ENCODE measurements around the gene GLB1L3.

The GLB1L3 gene

DNA sequence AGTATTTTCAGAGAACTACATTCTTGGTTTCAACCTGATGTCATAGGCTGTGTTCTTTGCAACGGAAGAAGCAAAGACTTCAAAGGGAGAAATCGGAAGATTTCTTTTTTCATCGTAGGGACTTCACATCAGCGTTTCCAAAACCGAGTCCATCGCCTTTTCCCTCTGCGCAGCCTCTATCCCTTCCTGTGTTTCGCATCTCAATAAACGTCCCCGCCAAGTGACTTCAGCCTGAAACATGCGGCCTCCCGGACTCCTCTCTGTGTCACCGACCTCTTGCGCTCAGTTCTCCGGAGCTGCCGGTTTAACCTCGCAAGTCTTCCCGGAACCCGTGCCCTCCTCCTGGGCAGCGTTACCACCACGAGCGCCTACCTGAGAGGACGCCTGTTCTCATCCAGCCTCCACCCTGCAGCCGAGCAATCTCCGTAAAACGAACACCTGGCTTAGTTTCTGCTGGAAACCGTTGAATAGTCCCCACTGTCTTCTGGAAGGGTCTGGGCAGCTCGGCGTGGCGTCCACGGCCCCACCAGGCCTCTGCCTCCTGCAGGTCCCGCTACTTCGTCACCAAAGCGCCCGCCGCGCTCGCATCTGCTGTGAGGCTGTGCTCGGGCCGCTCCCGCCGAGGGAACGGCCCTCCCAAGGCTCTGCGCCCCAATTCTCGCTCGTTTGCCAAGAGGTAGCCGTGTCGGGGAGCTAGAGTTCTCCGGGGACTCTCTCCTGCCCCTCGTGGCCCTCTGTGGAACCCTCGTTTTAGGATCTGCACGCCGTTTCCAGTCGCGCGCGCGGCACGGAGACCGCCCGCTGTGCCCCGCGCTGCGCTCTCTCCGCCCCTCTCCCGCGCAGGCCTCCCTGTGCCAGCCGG is at the start of gene GLB1L3:
Gene GLB1L3 (plus strand): TSS at position 846 of the 862 bp plus-strand sequence. CDS start 362 bp downstream, outside the sequence.
- peak; percentile 84 for DNase-seq

DNA sequence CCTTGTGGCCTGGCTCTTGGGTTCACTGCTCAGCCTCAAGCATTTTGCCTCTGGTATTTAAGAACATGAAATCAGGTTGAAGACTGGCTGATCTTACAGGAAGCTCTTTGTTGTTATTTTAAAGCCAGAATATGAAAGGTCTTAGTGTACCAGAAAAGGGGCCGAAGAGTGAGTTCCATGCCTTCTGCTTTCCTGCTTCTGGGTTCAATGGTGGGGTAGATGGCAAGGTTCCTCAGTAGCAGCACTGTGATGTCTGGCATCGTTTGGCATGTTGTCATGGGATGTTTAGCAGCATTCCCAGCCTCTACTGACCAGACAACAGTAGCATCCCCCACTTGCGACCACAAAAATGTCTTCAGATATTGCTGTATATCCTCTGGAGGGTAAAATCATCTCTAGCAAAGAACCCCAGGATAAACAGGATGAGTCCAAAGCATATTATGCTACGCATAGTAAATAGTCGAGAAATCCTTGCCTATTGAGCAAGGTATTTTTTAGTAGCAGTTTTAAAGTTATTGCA is 49.3 kb upstream of the GLB1L3 start:
- DNase-seq: no peak

DNA sequence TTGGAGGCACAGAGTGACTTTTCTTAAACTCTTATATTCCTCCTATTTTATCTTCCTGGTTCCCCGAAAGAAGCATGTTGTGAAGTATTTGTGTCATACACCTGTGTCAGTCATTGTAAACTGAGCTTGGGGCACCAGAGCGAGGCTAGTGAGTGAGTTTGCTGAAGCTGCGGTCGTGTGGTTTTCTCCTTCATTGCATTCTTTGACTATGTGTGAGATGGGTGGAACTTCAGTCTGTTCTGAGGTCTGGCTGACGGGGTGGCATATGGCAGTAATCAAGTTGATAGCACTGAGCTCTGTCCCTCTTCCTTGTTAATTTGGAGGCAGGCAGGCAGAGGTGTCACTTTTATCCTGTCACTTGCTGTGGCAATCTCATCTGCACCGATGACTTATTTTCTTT is 47.6 kb upstream of the GLB1L3 start:
- DNase-seq: peak; percentile 37

GRCh38 chr11:134229126-134229790 is 46.9 kb upstream of the GLB1L3 start:
- no peak for DNase-seq

GRCh38 chr11:134230339-134230738 is 45.8 kb upstream of the GLB1L3 start:
- DNase-seq: no peak

DNA sequence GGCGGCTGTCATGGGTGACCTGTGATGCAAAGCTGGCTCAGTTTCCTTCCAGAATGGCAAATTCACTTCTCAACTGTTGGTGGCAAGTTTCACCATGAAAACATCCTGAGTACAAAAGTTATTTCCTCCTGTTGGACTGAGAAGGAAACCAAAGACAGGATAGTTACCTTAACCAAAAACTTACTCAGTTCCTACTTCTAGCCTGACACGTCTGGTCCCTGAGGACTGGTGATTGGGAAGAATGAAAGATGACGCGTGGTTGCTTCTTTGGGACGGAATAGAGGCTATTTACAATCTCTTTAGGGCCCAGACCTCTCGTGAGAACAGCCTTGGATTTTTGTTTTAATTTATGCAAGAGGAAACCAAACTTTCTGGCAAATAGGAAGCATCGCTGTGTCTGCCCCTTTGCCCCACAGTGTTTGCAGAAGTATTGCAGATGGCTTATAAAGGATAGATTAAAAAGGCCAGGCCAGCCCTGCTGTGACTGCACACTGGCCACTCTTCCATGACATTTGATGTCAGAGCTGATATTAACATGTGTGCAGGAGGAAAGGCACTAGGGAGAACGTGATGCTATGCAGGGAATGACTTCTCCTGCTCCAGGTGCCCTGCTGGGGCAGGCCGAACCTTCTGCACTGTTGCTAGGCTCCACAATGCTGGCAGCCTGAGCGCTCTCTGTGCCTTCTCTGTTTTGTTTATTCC is 44.1 kb upstream of the GLB1L3 start:
- no peak for DNase-seq

GRCh38 chr11:134233729-134234179 is 42.4 kb upstream of the GLB1L3 start:
- no peak for DNase-seq

- no peak for DNase-seq
These were observed 40.8 kb upstream of the GLB1L3 start for GRCh38 chr11:134235399-134235798.

DNA sequence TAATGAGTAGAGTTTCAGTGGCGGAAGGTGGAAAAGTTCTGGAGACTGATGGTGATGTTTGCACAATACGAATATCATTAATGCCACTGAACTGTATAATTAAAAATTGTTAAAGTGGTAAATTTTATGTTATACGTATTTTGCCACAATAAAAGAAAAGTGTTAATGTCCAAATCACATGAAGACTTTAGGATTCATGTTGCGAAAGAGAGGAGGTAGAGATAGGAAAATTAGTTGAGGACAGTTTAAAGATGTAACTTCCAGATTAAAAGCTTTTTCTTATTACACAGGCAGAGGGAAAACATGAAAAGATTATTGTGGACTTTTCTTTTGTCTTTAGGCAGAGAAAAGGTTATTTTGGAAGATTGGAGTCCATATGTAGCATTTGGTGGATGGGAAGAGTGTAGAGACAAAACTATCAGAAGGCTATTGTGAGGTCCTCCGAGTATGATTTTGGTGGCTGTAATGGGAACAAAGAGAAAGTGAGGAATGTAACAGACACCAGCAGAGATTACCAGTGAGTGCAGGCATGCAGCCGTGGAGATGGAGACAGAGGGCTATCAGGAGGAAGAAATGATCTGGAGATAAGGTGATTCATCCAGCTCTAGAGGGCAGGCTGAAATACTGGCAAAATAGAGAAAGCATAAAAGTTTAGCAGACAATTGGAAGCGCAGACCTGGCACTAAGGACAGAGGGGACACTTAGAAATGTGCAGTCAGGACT is 39.2 kb upstream of the GLB1L3 start:
- DNase-seq: no peak

GRCh38 chr11:134237557-134237922 is 38.6 kb upstream of the GLB1L3 start:
- no peak for DNase-seq

GRCh38 chr11:134238956-134239355 is 37.2 kb upstream of the GLB1L3 start:
- no peak for DNase-seq

DNA sequence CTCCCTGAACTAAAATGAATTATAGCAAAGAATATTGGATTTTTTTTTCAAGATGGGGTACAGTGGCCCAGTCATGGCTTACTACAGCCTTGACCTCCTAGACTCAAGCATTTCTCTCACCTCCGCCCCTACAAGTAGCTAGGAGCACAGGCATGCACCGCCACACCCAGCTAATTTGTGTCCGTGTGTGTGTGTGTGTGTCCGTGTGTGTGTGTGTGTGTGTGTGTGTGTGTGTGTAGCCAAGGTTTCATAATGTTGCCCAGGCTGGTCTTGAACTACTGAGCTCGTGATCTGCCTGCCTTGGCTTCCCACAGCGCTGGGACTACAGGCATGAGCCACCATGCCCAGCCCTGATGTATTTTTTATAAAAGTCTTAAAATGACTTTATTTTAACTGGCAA is 35.6 kb upstream of the GLB1L3 start:
- no peak for DNase-seq

GRCh38 chr11:134242376-134242775 is 33.8 kb upstream of the GLB1L3 start:
- DNase-seq: no peak

- DNase-seq: no peak
These were observed 32.3 kb upstream of the GLB1L3 start for GRCh38 chr11:134243913-134244312.

DNA sequence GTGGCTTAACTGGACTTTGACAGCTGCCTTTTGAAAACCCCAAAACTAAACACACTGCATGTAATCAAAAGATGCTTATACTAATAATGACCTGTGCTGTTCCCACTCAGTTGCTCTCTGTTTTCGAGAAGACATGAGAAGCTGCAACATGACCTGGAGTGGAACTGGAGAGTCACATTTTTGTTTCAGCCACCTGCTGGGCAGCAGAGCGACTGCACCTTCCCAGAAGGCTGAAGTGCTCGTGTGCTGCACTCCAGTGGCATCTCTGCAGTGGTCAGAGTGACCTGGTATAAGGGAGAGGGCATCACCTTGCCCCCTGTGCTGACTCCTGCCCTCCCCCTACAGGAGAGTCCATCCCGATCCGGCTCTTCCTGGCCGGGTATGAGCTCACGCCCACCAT is 31.6 kb upstream of the GLB1L3 start:
- DNase-seq: no peak

DNA sequence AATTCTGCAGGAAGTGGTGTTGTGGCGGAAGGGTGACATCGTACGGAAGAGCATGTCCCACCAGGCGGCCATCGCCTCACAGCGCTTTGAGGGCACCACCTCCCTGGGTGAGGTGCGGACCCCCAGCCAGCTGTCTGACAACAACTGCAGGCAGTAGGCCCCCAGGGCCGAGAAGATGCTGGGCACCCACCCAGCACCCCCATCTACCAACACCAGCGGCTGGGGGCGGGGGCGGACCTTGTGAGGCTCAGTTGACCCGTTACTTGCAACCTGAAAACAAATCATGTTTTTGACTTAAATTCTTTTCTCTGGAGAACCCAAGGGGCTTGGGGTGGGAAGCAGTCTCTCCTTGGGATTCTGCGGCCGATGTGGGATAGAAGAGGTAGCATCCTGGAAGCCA is 30.7 kb upstream of the GLB1L3 start:
- no peak for DNase-seq

GRCh38 chr11:134246100-134246499 is 30.1 kb upstream of the GLB1L3 start:
- no peak for DNase-seq

- DNase-seq: no peak
These were observed 29.5 kb upstream of the GLB1L3 start for GRCh38 chr11:134246678-134247077.

DNA sequence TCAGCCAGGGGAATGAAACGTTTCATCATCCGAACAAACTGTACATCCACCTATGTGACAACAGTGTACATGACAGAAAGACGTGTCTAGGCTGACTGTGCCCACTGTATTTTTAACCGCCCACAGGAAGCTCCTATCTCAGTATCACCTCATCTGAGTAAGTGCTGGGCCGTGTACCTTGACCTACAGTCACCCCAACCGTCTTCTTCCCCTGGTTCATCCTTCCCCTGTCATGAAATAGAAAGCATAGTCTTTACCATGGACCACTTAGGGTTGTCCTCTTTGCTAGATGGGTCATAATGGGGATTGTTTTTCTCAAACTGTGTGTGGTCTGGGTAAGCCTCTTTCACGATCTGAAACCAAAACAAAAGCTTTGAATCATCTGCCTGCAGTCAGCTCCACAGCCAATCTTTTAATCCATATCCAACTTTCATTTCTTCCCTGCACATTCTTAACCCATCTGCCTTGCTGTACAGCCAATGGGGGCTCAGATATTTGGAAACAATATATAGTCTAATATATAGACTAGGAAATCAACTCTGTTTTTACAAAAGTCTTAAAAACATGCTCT is 27.2 kb upstream of the GLB1L3 start:
- DNase-seq: peak; percentile 41

DNA sequence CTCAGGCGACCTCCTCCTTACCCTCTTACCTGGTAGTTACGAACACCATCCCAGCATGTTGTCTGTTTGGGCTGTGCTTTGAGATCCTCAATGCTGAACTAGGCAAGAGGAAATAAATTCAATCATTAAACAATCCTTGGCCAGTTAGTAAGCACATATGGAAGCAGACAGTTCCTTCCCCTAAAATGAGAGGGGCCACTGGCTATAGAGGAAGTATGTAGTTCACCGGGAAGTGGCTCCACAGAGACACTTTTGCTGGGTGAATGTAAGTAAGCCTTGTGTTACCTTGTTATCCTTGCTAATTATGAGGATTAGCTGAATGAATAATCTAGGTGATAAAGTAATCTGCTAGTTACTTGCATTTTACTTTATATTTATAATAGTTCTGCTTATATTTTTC is 25.9 kb upstream of the GLB1L3 start:
- no peak for DNase-seq

- DNase-seq: no peak
These were observed 25.5 kb upstream of the GLB1L3 start for GRCh38 chr11:134250675-134251074.

All from stimulated activated CD4-positive, alpha-beta T cell treated with anti-CD3 and anti-CD28 coated beads, Interleukin-1b, Interleukin-23, amount 100 ng/mL, for 48 hours (primary cell).